Loucy (cell line): ENCODE data around the gene CRACR2A.

Experiments used
- H2AFZ ChIP-seq: fragments of 200-600 bp; sonication (generic); 2 replicates; pipeline ENCODE4 v1.6.0; 2016; ENCODE audit warnings: antibody characterized with exemption, mild to moderate bottlenecking, low read length, moderate library complexity
- H3F3A ChIP-seq: fragments of 200-600 bp; 2 replicates; pipeline ENCODE4 v1.6.0; 2016; ENCODE audit warnings: antibody characterized with exemption, low read depth, mild to moderate bottlenecking
- H3K27me3 ChIP-seq: fragments of 200-600 bp; sonication (generic); 2 replicates; pipeline ENCODE4 v1.6.1; 2014; ENCODE audit warnings: low read length, mild to moderate bottlenecking; ENCODE audit not compliant: insufficient read depth, poor library complexity, severe bottlenecking
- H3K36me3 ChIP-seq: fragments of 200-600 bp; sonication (generic); 2 replicates; pipeline ENCODE4 v1.6.1; 2016; ENCODE audit warnings: low read length; ENCODE audit not compliant: insufficient read depth
- H3K4me1 ChIP-seq: fragments of 200-600 bp; sonication (generic); 2 replicates; pipeline ENCODE4 v1.5.1; 2014; ENCODE audit warnings: low read length, mild to moderate bottlenecking; ENCODE audit not compliant: insufficient read depth, poor library complexity, severe bottlenecking
- H3K4me2 ChIP-seq: fragments of 200-600 bp; sonication (generic); 2 replicates; pipeline ENCODE4 v1.6.0; 2014; ENCODE audit warnings: antibody characterized with exemption, low read length, low read depth, mild to moderate bottlenecking; ENCODE audit not compliant: poor library complexity, severe bottlenecking
- H3K4me3 ChIP-seq: fragments of 200-600 bp; sonication (generic); 2 replicates; pipeline ENCODE4 v1.5.1; 2014; ENCODE audit warnings: low read length, mild to moderate bottlenecking, mixed read lengths; ENCODE audit not compliant: poor library complexity, severe bottlenecking
- H3K79me2 ChIP-seq: fragments of 200-600 bp; sonication (generic); 2 replicates; pipeline ENCODE4 v1.6.1; 2014; ENCODE audit warnings: low read length; ENCODE audit not compliant: insufficient read depth
- H3K9ac ChIP-seq: fragments of 200-600 bp; sonication (generic); 2 replicates; pipeline ENCODE4 v1.6.0; 2014; ENCODE audit warnings: mild to moderate bottlenecking, low read depth, low read length, moderate library complexity; ENCODE audit not compliant: poor library complexity, severe bottlenecking
- H3K9me2 ChIP-seq: fragments of 200-600 bp; sonication (generic); replicated peaks from 2 replicates; pipeline ENCODE4 v1.6.1; 2016; ENCODE audit warnings: low read depth, low read length, mixed read lengths
- H3K9me3 ChIP-seq: fragments of 200-600 bp; sonication (generic); 2 replicates; pipeline ENCODE4 v1.6.1; 2014; ENCODE audit warnings: mild to moderate bottlenecking, antibody characterized with exemption, low read length, low read depth; ENCODE audit not compliant: insufficient read depth
- H4K20me1 ChIP-seq: fragments of 200-600 bp; sonication (generic); 2 replicates; pipeline ENCODE4 v1.6.0; 2014; ENCODE audit warnings: antibody characterized with exemption, low read length, mild to moderate bottlenecking; ENCODE audit not compliant: insufficient read depth, poor library complexity, severe bottlenecking
- CTCF ChIP-seq: fragments of 200-600 bp; sonication (generic); conservative IDR thresholded peaks from 2 replicates; pipeline ENCODE4 v1.5.1; 2014; ENCODE audit warnings: mild to moderate bottlenecking, antibody characterized with exemption, low read length
- EZH2phosphoT487 ChIP-seq: fragments of 200-600 bp; IDR thresholded peaks from 2 replicates; pipeline ENCODE4 v1.6.1; 2018; ENCODE audit warnings: antibody characterized with exemption, mild to moderate bottlenecking, moderate library complexity, borderline replicate concordance

CRACR2A gene

GRCh38 chr12:3713483-3713882 is 39.4 kb downstream of the CRACR2A start:
- H3K36me3 ChIP-seq: peaks cover 12% of the 10 kb centered on the region; the same call in 1 of the 2 replicates
- no peaks in the 10 kb centered on the region for H3F3A ChIP-seq
- no peak overlapping the region for H2AFZ ChIP-seq
- no peaks in the 10 kb centered on the region for H3K4me1 ChIP-seq
- H3K27me3 ChIP-seq: no peaks in the 10 kb centered on the region
- no peaks in the 10 kb centered on the region for H4K20me1 ChIP-seq
- H3K4me3 ChIP-seq: no peak overlapping the region
- H3K4me2 ChIP-seq: no peak overlapping the region
- no peaks in the 10 kb centered on the region for H3K9me3 ChIP-seq
- TF ChIP-seq CTCF (no peak), EZH2phosphoT487 (no peak)
- H3K79me2 ChIP-seq: no peaks in the 10 kb centered on the region
- H3K9ac ChIP-seq: no peak overlapping the region
- no peaks in the 10 kb centered on the region for H3K9me2 ChIP-seq

- no peaks in the 10 kb centered on the region for H3K9me3 ChIP-seq
- TF ChIP-seq CTCF (no peak), EZH2phosphoT487 (no peak)
- no peak overlapping the region for H3K4me2 ChIP-seq
- no peak overlapping the region for H2AFZ ChIP-seq
- no peaks in the 10 kb centered on the region for H3K4me1 ChIP-seq
- H3K27me3 ChIP-seq: no peaks in the 10 kb centered on the region
- no peak overlapping the region for H3K9ac ChIP-seq
- H3K9me2 ChIP-seq: no peaks in the 10 kb centered on the region
- H4K20me1 ChIP-seq: no peaks in the 10 kb centered on the region
- peaks cover 12% of the 10 kb centered on the region; the same call in 1 of the 2 replicates for H3K36me3 ChIP-seq
- H3K4me3 ChIP-seq: no peak overlapping the region
- no peaks in the 10 kb centered on the region for H3F3A ChIP-seq
- no peaks in the 10 kb centered on the region for H3K79me2 ChIP-seq
Observed at GRCh38 chr12:3712209-3712992, 40.5 kb downstream of the CRACR2A start.

GRCh38 chr12:3705354-3705675 is 47.6 kb downstream of the CRACR2A start:
- Histone ChIP-seq H3K27me3 (no peaks in the 10 kb centered on the region), H3K9ac (no peak overlapping the region), H3K4me1 (no peaks in the 10 kb centered on the region), H3K4me3 (no peak overlapping the region), H3K9me3 (no peaks in the 10 kb centered on the region), H3K36me3 (0 out of 2 replicates have a peak, but pooled peaks cover 4% of the 10 kb centered on the region), H2AFZ (no peak overlapping the region), H3F3A (no peaks in the 10 kb centered on the region), H3K4me2 (no peak overlapping the region), H4K20me1 (no peaks in the 10 kb centered on the region), H3K79me2 (no peaks in the 10 kb centered on the region), H3K9me2 (no peaks in the 10 kb centered on the region)
- no peak for TF ChIP-seq CTCF
- no peak for TF ChIP-seq EZH2phosphoT487
